Panc1 (cell line): ENCODE data around the gene RNF38. TPM values are rescaled to one million over a fixed set of nuclear protein-coding genes. Genes with fewer than 3 reads are reported as not detected.

Experiments used
- ATAC-seq: fragments of 200-7000 bp; cut with Tn5 transposase; 2 replicates; pipeline ENCODE4 v1.9.1; 2020; ENCODE audit warnings: mild to moderate bottlenecking, moderate library complexity
- BruUV-seq: library from RNA; stranded (reverse); fragments of 400-500 nt; replicated peaks from 2 replicates; lab custom pipeline; 2021; lab: Mats Ljungman, UMichigan
- CTCF ChIA-PET: fragments of 300-600 bp; sonication (Branson Sonifier 250); formaldehyde crosslinking; loops from one replicate; lab custom pipeline; 2022; ENCODE audit warnings: antibody characterized with exemption; lab: Charles Lee
- POLR2A ChIA-PET: fragments of 300-600 bp; sonication (Branson Sonifier 250); formaldehyde crosslinking; loops from one replicate; lab custom pipeline; 2022; ENCODE audit warnings: antibody characterized with exemption; lab: Charles Lee
- DNase-seq: peaks from one replicate; pipeline ENCODE4 v3.0.0-alpha.2; 2010; ENCODE audit warnings: low read depth, low spot score
- H3K27ac ChIP-seq: 2 replicates; pipeline ENCODE4 v1.5.1; 2011; ENCODE audit warnings: mild to moderate bottlenecking, low read length, inconsistent platforms
- H3K27me3 ChIP-seq: fragments of 200-500 bp; sonication (Bioruptor generic); 2 replicates; pipeline ENCODE4 v1.6.0; 2014; ENCODE audit warnings: low read length, inconsistent platforms; ENCODE audit not compliant: control insufficient read depth, insufficient read depth
- H3K36me3 ChIP-seq: fragments of 200-500 bp; sonication (Bioruptor generic); 2 replicates; pipeline ENCODE4 v1.5.1; 2014; ENCODE audit warnings: inconsistent platforms, mild to moderate bottlenecking, low read length, moderate library complexity; ENCODE audit not compliant: control insufficient read depth, insufficient read depth
- H3K4me1 ChIP-seq: 2 replicates; pipeline ENCODE4 v1.5.1; 2011; ENCODE audit warnings: inconsistent platforms, mild to moderate bottlenecking, low read length, moderate library complexity; ENCODE audit not compliant: control insufficient read depth, insufficient read depth
- H3K4me3 ChIP-seq, 2 experiments: 2 replicates each; pipeline ENCODE4 v1.5.1; 2011 to 2012; ENCODE audit warnings: low read depth in 2 of 2, low read length in 2 of 2, mild to moderate bottlenecking in 2 of 2, inconsistent platforms in 1 of 2, moderate library complexity in 1 of 2
- H3K9me3 ChIP-seq: fragments of 200-500 bp; sonication (Bioruptor generic); 2 replicates; pipeline ENCODE4 v1.5.1; 2014; ENCODE audit warnings: low read depth, mild to moderate bottlenecking, inconsistent platforms, low read length, moderate library complexity; ENCODE audit not compliant: control insufficient read depth, insufficient read depth
- POLR2AphosphoS5 ChIP-seq: IDR thresholded peaks from 2 replicates; pipeline ENCODE4 v1.6.1; 2012; ENCODE audit warnings: mild to moderate bottlenecking, low read depth, low read length, moderate library complexity
- SIN3A ChIP-seq: IDR thresholded peaks from 2 replicates; pipeline ENCODE4 v1.6.1; 2012; ENCODE audit warnings: low read depth, mild to moderate bottlenecking, low read length, moderate library complexity, borderline replicate concordance; ENCODE audit not compliant: insufficient read depth
- TCF7L2 ChIP-seq: IDR thresholded peaks from 2 replicates; pipeline ENCODE4 v1.6.1; 2011; ENCODE audit warnings: mild to moderate bottlenecking, low read depth, low read length, inconsistent platforms
- in situ Hi-C: cut with HindIII; loops from 2 replicates; pipeline ENCODE4 v1.10.0; 2016; ENCODE audit warnings: low sequenced_read_pairs, low pct_unique_long_range_greater_than_20kb
- intact Hi-C: fragments of 100-400 bp; cut with micrococcal nuclease; formaldehyde crosslinking; loops from one replicate; pipeline ENCODE4 v1.10.0; 2022; ENCODE audit not compliant: unreplicated experiment
- total RNA-seq: library from RNA; stranded (reverse); gene quantifications from one replicate; pipeline ENCODE4 v1.2.1, GENCODE V29; 2021; ENCODE audit not compliant: unreplicated experiment
- TF ChIP-seq, protein P1 (sequence below): fragments of 450-650 bp; IDR thresholded peaks from 2 replicates; pipeline ENCODE4 v1.5.1; 2017; ENCODE audit warnings: mild to moderate bottlenecking
- TF ChIP-seq, protein P2 (sequence below), 2 experiments: IDR thresholded peaks; 2 replicates each; pipeline ENCODE4 v1.6.1; 2011 to 2012; ENCODE audit warnings: low read depth in 2 of 2, control low read depth in 1 of 2, low read length in 1 of 2, mild to moderate bottlenecking in 1 of 2, moderate library complexity in 1 of 2; ENCODE audit not compliant: insufficient read depth in 1 of 2

Gene RNF38
- total RNA-seq, 1 experiment from 2014 or later, result 78.0 TPM

DNA sequence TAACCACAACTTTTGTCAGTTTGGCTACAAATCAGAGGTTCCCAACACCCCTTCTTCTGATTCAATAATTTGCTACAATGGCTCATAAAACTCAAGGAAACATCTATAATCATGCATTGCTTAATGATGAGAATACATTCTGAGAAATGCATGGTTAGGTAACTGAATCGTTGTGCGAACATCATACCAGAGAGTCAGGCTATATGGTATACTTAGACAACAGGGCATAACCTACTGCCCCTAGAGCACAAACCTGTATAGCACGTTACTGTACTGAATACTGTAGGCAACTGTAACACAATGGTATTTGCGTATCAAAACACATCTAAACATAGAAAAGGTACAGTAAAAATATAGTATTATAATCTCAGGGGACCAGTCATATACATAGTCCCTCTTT lies 31.0 kb upstream of the RNF38 start:
- Histone ChIP-seq H3K4me1 (no peaks in the 10 kb centered on the region), H3K27me3 (no peaks in the 10 kb centered on the region), H3K27ac (no peak overlapping the region), H3K4me3 (no peak overlapping the region), H3K36me3 (no peaks in the 10 kb centered on the region), H3K9me3 (no peaks in the 10 kb centered on the region)
- TF ChIP-seq SIN3A, result no peak
- intact Hi-C loops (no loop called here), in situ Hi-C loops (no loop called here)
- DNase-seq, result no peak
- BruUV-seq, result no TSS peak
- ATAC-seq, result peak; percentile 82
- CTCF ChIA-PET, result interaction anchor here (0.9 kb wide), 1 partner anchor 17 kb away, joined by 3 read pairs; no protein-coding TSS in a partner anchor
- POLR2A ChIA-PET, result no interaction called here

DNA sequence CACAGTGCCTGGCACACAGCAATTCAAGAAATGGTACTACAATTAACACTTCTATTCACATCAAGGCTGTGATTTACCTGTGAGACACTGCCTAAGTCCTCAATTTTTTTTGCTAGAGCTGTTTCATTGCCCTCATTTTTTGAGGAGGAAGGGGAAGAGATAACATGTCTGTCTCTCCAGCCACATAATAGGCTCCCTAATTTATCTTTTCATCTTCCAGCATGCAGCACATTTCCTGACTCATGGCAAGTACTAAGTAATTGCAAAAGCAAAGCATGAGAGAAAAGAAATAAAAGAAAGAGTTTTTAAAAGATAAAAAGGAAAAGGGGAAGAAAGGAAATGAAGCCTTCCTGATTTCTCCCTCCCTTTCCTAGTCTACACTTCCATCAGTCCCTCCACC lies 26.9 kb upstream of the RNF38 start:
- Histone ChIP-seq H3K36me3 (no peaks in the 10 kb centered on the region), H3K4me3 (no peak overlapping the region), H3K27ac (no peak overlapping the region), H3K4me1 (no peaks in the 10 kb centered on the region), H3K27me3 (no peaks in the 10 kb centered on the region), H3K9me3 (no peaks in the 10 kb centered on the region)
- DNase-seq (no peak), ATAC-seq (no peak)
- CTCF ChIA-PET, result no interaction called here
- intact Hi-C loops (no loop called here), in situ Hi-C loops (no loop called here)
- BruUV-seq, result no TSS peak
- TF ChIP-seq, protein P1, sequence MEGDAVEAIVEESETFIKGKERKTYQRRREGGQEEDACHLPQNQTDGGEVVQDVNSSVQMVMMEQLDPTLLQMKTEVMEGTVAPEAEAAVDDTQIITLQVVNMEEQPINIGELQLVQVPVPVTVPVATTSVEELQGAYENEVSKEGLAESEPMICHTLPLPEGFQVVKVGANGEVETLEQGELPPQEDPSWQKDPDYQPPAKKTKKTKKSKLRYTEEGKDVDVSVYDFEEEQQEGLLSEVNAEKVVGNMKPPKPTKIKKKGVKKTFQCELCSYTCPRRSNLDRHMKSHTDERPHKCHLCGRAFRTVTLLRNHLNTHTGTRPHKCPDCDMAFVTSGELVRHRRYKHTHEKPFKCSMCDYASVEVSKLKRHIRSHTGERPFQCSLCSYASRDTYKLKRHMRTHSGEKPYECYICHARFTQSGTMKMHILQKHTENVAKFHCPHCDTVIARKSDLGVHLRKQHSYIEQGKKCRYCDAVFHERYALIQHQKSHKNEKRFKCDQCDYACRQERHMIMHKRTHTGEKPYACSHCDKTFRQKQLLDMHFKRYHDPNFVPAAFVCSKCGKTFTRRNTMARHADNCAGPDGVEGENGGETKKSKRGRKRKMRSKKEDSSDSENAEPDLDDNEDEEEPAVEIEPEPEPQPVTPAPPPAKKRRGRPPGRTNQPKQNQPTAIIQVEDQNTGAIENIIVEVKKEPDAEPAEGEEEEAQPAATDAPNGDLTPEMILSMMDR, result no peak
- no peak for TF ChIP-seq SIN3A
- no peak for TF ChIP-seq POLR2AphosphoS5
- TF ChIP-seq, protein P2, sequence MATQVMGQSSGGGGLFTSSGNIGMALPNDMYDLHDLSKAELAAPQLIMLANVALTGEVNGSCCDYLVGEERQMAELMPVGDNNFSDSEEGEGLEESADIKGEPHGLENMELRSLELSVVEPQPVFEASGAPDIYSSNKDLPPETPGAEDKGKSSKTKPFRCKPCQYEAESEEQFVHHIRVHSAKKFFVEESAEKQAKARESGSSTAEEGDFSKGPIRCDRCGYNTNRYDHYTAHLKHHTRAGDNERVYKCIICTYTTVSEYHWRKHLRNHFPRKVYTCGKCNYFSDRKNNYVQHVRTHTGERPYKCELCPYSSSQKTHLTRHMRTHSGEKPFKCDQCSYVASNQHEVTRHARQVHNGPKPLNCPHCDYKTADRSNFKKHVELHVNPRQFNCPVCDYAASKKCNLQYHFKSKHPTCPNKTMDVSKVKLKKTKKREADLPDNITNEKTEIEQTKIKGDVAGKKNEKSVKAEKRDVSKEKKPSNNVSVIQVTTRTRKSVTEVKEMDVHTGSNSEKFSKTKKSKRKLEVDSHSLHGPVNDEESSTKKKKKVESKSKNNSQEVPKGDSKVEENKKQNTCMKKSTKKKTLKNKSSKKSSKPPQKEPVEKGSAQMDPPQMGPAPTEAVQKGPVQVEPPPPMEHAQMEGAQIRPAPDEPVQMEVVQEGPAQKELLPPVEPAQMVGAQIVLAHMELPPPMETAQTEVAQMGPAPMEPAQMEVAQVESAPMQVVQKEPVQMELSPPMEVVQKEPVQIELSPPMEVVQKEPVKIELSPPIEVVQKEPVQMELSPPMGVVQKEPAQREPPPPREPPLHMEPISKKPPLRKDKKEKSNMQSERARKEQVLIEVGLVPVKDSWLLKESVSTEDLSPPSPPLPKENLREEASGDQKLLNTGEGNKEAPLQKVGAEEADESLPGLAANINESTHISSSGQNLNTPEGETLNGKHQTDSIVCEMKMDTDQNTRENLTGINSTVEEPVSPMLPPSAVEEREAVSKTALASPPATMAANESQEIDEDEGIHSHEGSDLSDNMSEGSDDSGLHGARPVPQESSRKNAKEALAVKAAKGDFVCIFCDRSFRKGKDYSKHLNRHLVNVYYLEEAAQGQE (IDR thresholded peaks at IDR 0.05; ENCODE audit: insufficient read depth in 1 of 2, low read depth in 2 of 2, low read length in 1 of 2), result no peak
- TF ChIP-seq TCF7L2, result no peak
- POLR2A ChIA-PET, result no interaction called here

DNA sequence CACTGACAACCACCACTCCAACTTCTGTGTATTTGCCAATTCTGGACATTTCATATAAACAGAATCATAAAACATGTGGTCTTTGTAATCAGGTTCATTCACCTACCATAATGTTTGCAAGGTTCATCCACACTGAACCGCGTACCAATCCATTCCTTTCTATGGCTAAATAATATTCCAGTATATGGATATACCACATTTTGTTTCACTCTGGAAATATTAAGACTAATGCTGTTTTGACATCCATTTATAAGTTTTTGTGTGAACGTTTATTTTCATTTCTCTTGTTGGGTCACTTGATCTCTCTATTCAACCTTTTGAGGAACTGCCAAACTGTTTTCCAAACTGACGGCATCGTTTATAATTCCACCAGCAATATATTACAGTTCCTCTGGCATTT lies 26.3 kb upstream of the RNF38 start:
- Histone ChIP-seq H3K9me3 (no peaks in the 10 kb centered on the region), H3K4me1 (no peaks in the 10 kb centered on the region), H3K27me3 (no peaks in the 10 kb centered on the region), H3K27ac (no peak overlapping the region), H3K36me3 (no peaks in the 10 kb centered on the region), H3K4me3 (no peak overlapping the region)
- in situ Hi-C loops (no loop called here), intact Hi-C loops (no loop called here)
- BruUV-seq, result no TSS peak
- no peak for DNase-seq
- ATAC-seq, result no peak
- CTCF ChIA-PET, result no interaction called here
- TF ChIP-seq POLR2AphosphoS5 (no peak), TCF7L2 (no peak), SIN3A (no peak)
- TF ChIP-seq, protein P1, result no peak
- TF ChIP-seq, protein P2 (IDR thresholded peaks at IDR 0.05; ENCODE audit: insufficient read depth in 1 of 2, low read depth in 2 of 2, low read length in 1 of 2), result no peak
- POLR2A ChIA-PET, result no interaction called here
